Effector memory CD8-positive, alpha-beta T cell (primary cell): ENCODE results near the gene PRKN.

Source experiments
- ATAC-seq: fragments of 150-1000 bp; cut with Tn5 transposase; replicated peaks from 2 replicates; pipeline ENCODE4 v1.10.0; 2021; ENCODE audit warnings: mild to moderate bottlenecking, moderate library complexity
- DNase-seq, 3 experiments: peaks; one replicate each; pipeline ENCODE4 v3.0.0; 2021
- H3K27ac Mint-ChIP-seq, 2 donors: one replicate each; pipeline ENCODE4 v1.8.0; 2022; ENCODE audit warnings: mild to moderate bottlenecking in 2 of 2, mixed read lengths in 2 of 2, moderate library complexity in 2 of 2
- H3K27me3 Mint-ChIP-seq, 2 donors: one replicate each; pipeline ENCODE4 v1.8.0; 2022; ENCODE audit warnings: mixed read lengths in 2 of 2
- H3K36me3 Mint-ChIP-seq: one replicate; pipeline ENCODE4 v1.8.0; 2022; ENCODE audit warnings: mild to moderate bottlenecking, moderate library complexity, mixed read lengths; ENCODE audit not compliant: insufficient read depth
- H3K4me1 Mint-ChIP-seq, 2 donors: one replicate each; pipeline ENCODE4 v1.8.0; 2022; ENCODE audit warnings: low read depth in 2 of 2, mixed read lengths in 2 of 2
- H3K4me3 Mint-ChIP-seq, 2 donors: one replicate each; pipeline ENCODE4 v1.8.0; 2022; ENCODE audit warnings: mild to moderate bottlenecking in 2 of 2, mixed read lengths in 2 of 2, moderate library complexity in 2 of 2
- H3K9me3 Mint-ChIP-seq, 2 donors: one replicate each; pipeline ENCODE4 v1.8.0; 2022; ENCODE audit warnings: mixed read lengths in 2 of 2

The PRKN gene

DNA sequence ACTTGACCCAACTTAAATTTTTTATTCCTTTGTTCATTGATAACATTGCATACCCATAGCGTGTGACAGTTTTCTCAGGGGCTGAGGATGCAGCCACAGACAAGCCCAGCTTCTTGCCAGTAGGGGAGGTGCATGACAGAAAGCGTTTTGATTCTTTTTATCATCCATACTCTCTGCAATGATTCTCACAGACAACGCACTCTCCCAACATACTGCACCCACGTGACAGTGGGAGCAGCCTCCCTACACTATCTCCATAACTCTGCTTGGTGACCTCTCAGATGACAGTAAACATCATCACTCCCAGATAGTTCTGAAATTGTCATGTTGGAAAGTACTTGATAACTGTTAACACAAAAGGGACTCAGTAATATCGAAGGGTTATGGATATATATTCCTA is 972.5 kb downstream of the PRKN start:
- Mint-ChIP-seq H3K4me3 (no peak overlapping the region), H3K4me1 (no peaks in the 10 kb centered on the region), H3K9me3 (peaks cover 0 to 2% of the 10 kb centered on the region in 2 donors), H3K36me3 (no peaks in the 10 kb centered on the region), H3K27ac (no peak overlapping the region), H3K27me3 (no peaks in the 10 kb centered on the region)
- DNase-seq = no peak
- ATAC-seq = no peak

DNA sequence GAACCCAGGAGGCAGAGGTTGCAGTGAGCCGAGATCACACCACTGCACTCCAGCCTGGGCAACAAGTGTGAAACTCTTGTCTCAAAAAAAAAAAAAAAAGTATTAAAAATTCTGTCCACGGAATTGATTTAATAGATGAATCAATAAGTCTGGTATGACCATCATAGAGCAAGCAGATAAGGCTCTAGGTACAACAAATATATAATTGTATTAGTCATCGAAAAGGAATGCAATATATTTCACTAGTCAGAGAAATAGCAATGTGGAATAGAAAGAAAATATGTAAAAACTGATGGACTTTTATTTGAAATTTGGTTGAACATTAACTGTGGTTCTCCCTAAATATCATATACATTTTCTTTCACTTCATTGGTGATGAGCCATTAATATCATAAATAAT is 976.9 kb downstream of the PRKN start:
- Mint-ChIP-seq H3K36me3 (no peaks in the 10 kb centered on the region), H3K27ac (no peak overlapping the region), H3K27me3 (no peaks in the 10 kb centered on the region), H3K9me3 (peaks cover 0 to 2% of the 10 kb centered on the region in 2 donors), H3K4me1 (peaks cover 0 to 3% of the 10 kb centered on the region in 2 donors), H3K4me3 (no peak overlapping the region)
- no peak for ATAC-seq
- DNase-seq = no peak

DNA sequence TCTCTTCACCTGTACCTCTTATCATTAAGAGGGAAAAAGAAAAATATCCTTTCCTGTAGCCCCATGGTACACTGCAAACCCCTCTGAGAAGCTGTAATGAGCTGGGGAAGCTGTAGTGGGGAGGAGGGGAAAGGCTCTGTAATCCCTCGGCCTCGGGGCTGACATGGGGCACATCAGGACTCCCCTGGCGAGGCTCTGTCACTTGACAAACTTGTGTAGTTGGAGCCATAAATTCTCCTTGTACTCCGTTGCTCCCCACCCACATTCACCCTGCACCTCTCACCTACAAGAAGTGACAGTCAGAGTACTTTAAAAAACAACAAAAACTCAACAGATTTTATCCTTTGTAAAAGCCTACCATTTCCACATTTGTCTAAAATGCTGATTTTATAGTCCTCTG is 978.0 kb downstream of the PRKN start:
- Mint-ChIP-seq H3K27ac (no peak overlapping the region), H3K4me3 (no peak overlapping the region), H3K36me3 (no peaks in the 10 kb centered on the region), H3K27me3 (no peaks in the 10 kb centered on the region), H3K9me3 (peaks cover 0 to 2% of the 10 kb centered on the region in 2 donors), H3K4me1 (peaks cover 0 to 3% of the 10 kb centered on the region in 2 donors)
- DNase-seq = no peak
- ATAC-seq = no peak

DNA sequence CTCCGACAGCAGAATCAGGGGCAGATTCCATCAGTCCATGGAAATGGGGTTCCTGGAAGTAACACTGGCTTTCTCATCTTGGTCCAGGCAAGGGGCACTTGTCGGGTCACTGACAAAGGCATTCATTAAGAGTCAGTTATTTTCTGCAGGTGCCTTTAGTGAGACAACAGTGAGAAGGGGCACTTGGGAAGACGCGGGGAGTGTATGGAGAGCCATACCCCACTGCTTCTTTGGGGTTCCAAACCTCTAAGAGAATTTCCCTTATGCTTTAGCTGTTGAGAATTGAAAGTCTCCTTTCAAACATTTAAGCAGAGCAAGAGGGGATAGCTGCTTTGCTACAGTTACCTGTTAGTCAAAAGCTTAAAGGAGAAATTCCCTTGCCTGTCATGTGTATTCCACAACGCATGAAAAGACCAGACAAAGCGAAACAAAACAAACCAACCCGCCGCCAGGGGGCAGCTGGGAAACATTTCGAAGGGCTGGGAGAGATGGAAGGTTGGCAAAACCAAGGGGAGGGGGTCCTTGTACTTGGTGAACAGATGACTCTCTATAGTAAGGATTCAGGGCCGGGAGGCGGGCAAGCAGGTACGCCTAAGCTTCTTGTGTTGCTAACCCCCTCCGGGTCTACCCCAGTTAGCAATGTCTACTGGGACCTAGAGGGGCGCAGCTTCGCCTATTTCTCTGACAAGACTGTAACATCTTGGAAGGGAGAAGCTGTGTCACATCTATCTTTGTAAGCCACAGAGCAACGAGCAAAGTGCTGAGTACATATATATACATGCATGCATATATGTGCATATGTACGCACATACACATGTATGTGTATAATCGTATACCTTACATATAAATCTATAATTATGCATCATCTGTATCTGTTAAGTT is 978.8 kb downstream of the PRKN start:
- DNase-seq (no peak), ATAC-seq (no peak)
- H3K27ac Mint-ChIP-seq = no peak overlapping the region
- H3K36me3 Mint-ChIP-seq = no peaks in the 10 kb centered on the region
- H3K27me3 Mint-ChIP-seq = no peaks in the 10 kb centered on the region
- H3K4me1 Mint-ChIP-seq = peaks cover 0 to 3% of the 10 kb centered on the region in 2 donors
- H3K9me3 Mint-ChIP-seq = peaks cover 0 to 2% of the 10 kb centered on the region in 2 donors
- H3K4me3 Mint-ChIP-seq = no peak overlapping the region

DNA sequence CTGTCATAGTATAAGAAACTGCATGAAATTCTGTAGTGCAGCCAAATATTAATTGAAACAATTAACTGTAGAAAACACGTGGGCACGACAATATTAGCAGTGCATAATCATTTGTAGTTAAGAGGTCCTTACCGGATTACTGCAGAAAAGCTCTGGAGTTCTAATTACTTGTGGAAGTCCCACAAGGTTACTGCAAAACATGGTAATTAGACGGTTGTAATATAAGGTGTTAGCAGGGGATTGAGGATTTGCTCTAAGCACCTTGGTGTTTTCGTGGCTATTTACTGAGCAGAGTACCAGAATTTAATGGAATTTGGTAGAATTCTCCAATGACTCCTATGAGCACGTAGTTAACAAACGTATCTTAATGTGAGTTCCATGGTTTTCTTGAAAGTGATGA is 980.1 kb downstream of the PRKN start:
- H3K4me3 Mint-ChIP-seq = no peak overlapping the region
- ATAC-seq = no peak

DNA sequence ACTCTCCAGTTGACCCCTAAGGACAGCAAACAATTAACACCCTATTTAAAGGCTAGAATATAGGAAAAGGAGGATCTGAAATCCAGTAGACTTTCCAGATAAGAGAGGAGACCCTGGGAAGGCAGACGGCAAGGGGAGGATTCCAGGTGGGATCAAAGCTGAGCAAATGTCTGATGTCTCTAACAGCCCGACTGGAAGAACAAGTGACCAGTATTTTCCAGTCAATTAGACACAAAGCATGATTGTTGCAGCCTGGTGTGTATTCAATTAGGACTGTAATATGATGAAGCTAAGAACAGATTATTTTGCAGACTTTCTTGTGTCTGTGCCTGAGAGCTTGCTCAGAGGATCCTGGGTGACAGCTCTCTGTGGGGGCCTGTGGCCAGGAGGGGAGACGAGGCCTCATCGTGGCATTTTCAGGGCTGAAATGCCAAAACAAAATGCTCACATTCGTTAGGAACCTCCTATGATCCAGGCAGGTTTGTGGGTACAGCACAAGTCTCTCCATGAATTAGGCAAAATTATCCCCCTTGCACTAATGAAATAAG is 981.9 kb downstream of the PRKN start:
- Mint-ChIP-seq H3K4me3 (no peak overlapping the region), H3K27me3 (no peaks in the 10 kb centered on the region)

More for the DNA sequence above, 980.1 kb downstream of the PRKN start:
- H3K27me3 Mint-ChIP-seq = no peaks in the 10 kb centered on the region
- H3K4me1 Mint-ChIP-seq = peaks cover 0 to 3% of the 10 kb centered on the region in 2 donors
- H3K27ac Mint-ChIP-seq = no peak overlapping the region
- peaks cover 0 to 2% of the 10 kb centered on the region in 2 donors for H3K9me3 Mint-ChIP-seq
- no peak for DNase-seq
- no peaks in the 10 kb centered on the region for H3K36me3 Mint-ChIP-seq

DNA sequence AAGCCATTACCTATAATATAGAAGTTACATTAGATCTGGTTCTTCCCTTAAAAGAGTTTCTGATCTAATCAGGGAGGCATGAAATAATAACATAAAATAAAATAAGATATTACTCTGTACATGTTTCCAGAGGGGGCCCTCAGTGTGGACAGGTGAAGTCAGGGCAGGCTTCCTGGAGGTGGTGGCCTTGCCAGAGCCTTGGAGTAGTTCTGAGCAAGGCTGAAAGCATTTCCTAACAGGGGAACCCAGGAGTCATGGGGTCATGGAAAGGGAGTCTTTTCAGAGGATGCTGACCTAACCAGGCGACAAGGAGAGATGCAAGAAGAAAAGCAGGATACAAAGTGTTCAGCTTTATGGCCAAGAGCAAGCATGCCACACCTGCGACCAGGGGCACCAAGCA is 982.4 kb downstream of the PRKN start:
- H3K27ac Mint-ChIP-seq = no peak overlapping the region
- no peaks in the 10 kb centered on the region for H3K36me3 Mint-ChIP-seq
- H3K9me3 Mint-ChIP-seq = no peaks in the 10 kb centered on the region
- no peak overlapping the region for H3K4me3 Mint-ChIP-seq
- ATAC-seq (no peak), DNase-seq (no peak)
- H3K4me1 Mint-ChIP-seq = peaks cover 0 to 3% of the 10 kb centered on the region in 2 donors
- no peaks in the 10 kb centered on the region for H3K27me3 Mint-ChIP-seq

More for the DNA sequence above, 981.9 kb downstream of the PRKN start:
- H3K9me3 Mint-ChIP-seq = no peaks in the 10 kb centered on the region
- no peak for DNase-seq
- ATAC-seq = no peak
- peaks cover 0 to 3% of the 10 kb centered on the region in 2 donors for H3K4me1 Mint-ChIP-seq
- no peaks in the 10 kb centered on the region for H3K36me3 Mint-ChIP-seq
- H3K27ac Mint-ChIP-seq = no peak overlapping the region

DNA sequence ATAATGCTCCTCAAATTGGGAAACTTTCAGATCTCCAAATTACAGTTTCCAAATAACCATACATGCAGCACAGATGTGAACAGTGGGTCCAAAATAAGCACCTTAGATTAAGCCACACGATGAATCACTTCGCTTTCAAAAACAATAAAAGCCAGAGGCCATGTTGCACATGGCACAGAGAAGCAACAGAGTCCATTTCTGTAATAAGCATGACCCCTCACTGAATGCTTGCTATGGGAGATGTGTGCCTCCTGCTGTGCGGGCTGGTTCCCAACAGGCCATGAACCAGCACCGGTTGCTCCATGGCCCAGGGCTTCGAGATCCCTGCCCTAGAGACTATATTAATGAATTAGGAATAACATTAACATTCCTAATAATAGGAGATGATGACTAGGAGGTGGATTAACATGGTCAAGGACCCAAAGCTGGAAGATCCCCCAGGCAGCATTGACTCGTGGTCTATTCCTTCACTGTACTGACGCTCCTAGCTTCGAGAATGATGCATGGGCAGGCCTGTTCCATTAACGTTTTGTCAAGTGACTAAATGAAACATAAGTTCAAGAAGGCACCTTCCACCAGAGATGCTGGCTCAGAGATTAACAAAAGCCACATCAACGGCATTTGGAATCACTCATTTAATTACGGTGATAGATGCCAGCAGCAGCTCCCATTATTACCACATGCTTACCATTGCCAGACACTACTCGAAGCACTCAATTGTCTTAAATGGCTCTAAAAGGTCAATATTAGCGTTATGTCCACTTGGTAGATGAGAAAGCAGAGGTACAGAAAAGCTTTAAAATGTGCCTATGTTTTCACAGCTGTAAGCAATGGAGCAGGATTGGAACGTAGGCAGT is 983.1 kb downstream of the PRKN start:
- no peak overlapping the region for H3K4me3 Mint-ChIP-seq
- ATAC-seq = no peak

DNA sequence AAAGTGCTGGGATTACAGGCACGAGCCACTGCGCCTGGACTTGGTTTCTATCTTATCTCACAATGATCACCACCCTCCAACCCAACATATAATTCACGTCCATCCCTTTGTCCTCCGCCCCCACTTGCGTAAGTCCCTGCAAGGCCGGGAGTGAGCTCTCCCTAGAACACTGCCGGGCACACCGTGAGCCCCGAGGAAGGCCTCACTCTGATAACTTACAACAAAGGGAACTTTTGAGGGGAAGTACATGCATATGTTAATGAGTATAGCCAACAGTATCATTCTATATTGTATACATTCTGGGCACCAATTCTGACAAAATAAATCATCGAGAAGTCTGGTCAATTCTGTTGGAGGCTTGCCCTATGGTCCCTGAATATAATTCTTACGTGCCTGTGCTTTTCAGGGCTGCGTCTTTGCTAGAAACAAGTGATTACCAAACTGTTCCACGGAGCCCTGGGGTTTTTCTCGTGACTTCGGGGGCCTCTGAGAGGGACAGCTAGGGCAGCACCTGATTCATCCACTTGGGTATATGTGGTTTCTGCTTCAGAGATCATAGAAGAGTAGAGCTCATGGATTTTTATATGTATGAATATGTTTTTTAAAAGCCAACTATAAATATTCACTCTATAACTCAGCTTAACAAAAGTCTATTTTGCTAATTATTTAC is 983.9 kb downstream of the PRKN start:
- Mint-ChIP-seq H3K4me1 (peaks cover 0 to under 1% of the 10 kb centered on the region in 2 donors), H3K27me3 (no peaks in the 10 kb centered on the region), H3K27ac (no peak overlapping the region), H3K9me3 (no peaks in the 10 kb centered on the region), H3K4me3 (no peak overlapping the region), H3K36me3 (no peaks in the 10 kb centered on the region)
- ATAC-seq (no peak), DNase-seq (no peak)

More for the DNA sequence above, 983.1 kb downstream of the PRKN start:
- peaks cover 0 to 3% of the 10 kb centered on the region in 2 donors for H3K4me1 Mint-ChIP-seq
- no peak for DNase-seq
- no peaks in the 10 kb centered on the region for H3K36me3 Mint-ChIP-seq
- no peaks in the 10 kb centered on the region for H3K27me3 Mint-ChIP-seq
- no peak overlapping the region for H3K27ac Mint-ChIP-seq
- no peaks in the 10 kb centered on the region for H3K9me3 Mint-ChIP-seq

DNA sequence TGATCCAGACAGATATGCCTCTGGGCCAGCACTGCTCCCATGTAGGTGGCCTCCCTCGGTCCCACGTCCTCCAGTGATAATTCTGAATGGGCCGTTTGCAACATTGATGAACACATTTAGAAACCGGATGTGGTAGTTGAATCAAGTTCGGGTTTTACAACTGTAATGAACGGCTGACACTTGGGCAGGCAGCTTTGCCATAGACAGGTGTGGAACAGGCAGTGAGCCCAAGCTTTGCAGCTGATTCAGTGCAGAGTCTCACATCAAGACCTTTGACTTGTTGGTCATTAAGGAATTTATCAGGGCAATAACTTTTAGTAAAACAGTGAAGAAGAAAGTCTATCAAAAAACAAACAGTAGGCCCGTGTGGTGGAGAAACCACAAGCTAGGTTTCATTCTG is 987.1 kb downstream of the PRKN start:
- no peaks in the 10 kb centered on the region for H3K36me3 Mint-ChIP-seq
- DNase-seq (no peak), ATAC-seq (no peak)
- no peaks in the 10 kb centered on the region for H3K9me3 Mint-ChIP-seq
- no peak overlapping the region for H3K27ac Mint-ChIP-seq
- H3K27me3 Mint-ChIP-seq = no peaks in the 10 kb centered on the region
- H3K4me3 Mint-ChIP-seq = no peak overlapping the region
- H3K4me1 Mint-ChIP-seq = no peaks in the 10 kb centered on the region

DNA sequence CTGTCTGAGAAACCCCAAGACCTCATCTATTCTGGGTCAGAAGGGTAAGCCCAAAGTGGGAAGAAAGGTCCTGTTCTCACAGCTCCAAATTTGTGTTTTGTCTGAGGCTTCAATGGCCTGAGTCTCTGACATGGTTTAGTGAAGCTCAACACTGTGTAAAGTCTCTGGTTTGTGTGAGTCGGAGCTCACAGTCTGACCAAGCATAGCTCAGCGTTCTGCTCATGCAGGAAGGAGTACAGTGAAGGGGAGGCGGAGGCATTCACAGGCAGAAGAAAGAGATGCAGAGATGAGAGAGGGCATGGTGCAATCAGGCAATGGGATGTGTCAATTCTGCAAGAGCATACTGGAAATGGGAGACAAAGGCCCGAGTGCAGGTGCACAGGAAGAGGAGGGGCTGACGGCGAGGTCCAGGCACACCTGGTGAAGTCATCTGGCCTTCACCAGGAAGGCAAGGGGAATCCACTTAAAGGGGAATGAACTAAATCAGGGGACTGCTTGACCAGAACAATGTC is 990.7 kb downstream of the PRKN start:
- no peak overlapping the region for H3K4me3 Mint-ChIP-seq
- no peaks in the 10 kb centered on the region for H3K4me1 Mint-ChIP-seq
- DNase-seq (no peak), ATAC-seq (no peak)
- H3K9me3 Mint-ChIP-seq = peaks cover 0 to 3% of the 10 kb centered on the region in 2 donors
- no peak overlapping the region for H3K27ac Mint-ChIP-seq
- no peaks in the 10 kb centered on the region for H3K27me3 Mint-ChIP-seq
- no peaks in the 10 kb centered on the region for H3K36me3 Mint-ChIP-seq

DNA sequence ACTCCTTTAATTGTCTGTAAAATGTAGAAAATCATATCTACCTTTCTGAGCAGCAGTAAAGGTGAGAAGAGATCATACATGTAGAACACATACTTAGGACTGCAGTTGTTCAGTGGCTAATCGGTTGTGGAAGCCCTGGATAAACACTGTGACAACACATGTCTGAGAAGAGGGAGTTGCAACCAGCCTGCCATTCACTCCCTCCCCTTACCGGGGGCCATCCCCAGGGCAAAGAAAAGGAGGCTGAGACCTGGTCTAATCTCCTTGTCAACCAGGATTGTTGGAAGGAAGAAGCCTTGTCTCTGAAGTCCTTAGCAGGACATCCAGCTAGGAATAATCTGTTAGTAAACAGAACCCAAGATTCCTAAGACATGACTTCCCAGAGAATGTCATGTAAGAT is 991.2 kb downstream of the PRKN start:
- H3K36me3 Mint-ChIP-seq = no peaks in the 10 kb centered on the region
- H3K4me1 Mint-ChIP-seq = no peaks in the 10 kb centered on the region
- ATAC-seq (no peak), DNase-seq (no peak)
- no peak overlapping the region for H3K27ac Mint-ChIP-seq
- no peak overlapping the region for H3K4me3 Mint-ChIP-seq
- H3K9me3 Mint-ChIP-seq = peaks cover 0 to 3% of the 10 kb centered on the region in 2 donors
- H3K27me3 Mint-ChIP-seq = no peaks in the 10 kb centered on the region

DNA sequence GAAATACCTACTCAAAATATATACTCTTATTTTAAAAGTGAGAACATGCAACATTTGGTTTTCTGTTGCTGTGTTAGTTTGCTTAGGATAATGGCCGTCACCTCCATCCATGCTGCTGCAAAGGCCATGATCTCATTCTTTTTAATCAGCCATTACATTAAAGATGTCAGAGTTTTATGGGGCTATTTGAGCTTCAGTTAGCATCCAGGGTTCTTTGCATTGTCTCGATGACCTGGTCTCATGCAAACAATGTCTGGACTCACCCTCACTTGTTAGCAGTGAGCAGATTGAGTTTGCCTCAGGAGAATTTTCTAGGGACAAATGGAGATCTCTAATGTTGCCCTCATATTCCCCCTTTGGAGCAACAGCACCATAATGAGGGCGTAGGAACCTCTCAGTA is 995.0 kb downstream of the PRKN start:
- Mint-ChIP-seq H3K36me3 (no peaks in the 10 kb centered on the region), H3K27ac (no peak overlapping the region), H3K9me3 (peaks cover 12 to 17% of the 10 kb centered on the region in 2 donors), H3K4me3 (no peak overlapping the region), H3K4me1 (no peaks in the 10 kb centered on the region), H3K27me3 (no peaks in the 10 kb centered on the region)
- ATAC-seq = no peak
- DNase-seq = no peak
